ENCODE data around the gene DDIT3.

GRCh38 chr12:57552835-57553313 is 32.6 kb upstream of the DDIT3 start:
- TF ChIP-seq CTCF (IDR thresholded peaks at IDR 0.05) (no peak), POLR2A (IDR thresholded peaks at IDR 0.05) (no peak)
